Measurements from ENCODE around the gene CDK17.

DNA sequence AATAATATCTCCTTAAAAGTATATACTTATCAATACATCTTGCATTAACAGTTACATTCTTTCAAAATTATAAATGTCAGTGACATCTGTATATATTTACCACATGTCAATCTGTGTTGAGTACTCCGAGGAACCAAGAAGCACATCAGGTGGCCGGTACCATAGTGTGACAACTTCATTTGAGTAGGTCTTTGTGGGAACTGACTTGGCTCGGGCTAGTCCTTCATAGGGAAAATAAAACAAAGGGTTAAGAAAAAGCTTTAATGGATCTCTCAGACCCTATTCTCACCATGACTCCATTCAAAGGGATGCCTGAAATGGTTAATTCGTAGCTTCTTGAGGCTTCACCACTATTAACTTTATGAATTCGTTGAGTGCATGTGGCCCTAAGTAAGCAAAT, 111.2 kb downstream of the CDK17 start:
- TF ChIP-seq CTCF (IDR thresholded peaks at IDR 0.05) (no peak), POLR2A (IDR thresholded peaks at IDR 0.05) (no peak)
